Small intestine (tissue), 7 donors: Measurements from ENCODE around the gene ATXN3. TPM values are rescaled to one million over a fixed set of nuclear protein-coding genes. Genes with fewer than 3 reads are reported as not detected.

Experiments used
- DNase-seq, 2 donors: peaks; one replicate each; pipeline versions ENCODE4 v3.0.0 to v3.0.0-alpha.2; 2013
- FAIRE-seq: peaks from 2 replicates; lab custom pipeline; 2012; peaks lifted over from hg19 to GRCh38; lab: Jason Lieb, UNC
- H3K27ac ChIP-seq, 3 donors: one replicate each; pipeline ENCODE4 v1.5.1; 2013; ENCODE audit warnings: low read length in 2 of 3, mild to moderate bottlenecking in 2 of 3, control low read depth in 1 of 3, inconsistent platforms in 1 of 3, low read depth in 1 of 3, moderate library complexity in 1 of 3
- H3K27me3 ChIP-seq, 3 donors: one replicate each; pipeline ENCODE4 v1.6.1; 2013; ENCODE audit warnings: low read length in 3 of 3, inconsistent platforms in 1 of 3; ENCODE audit not compliant: control insufficient read depth in 3 of 3, insufficient read depth in 3 of 3
- H3K36me3 ChIP-seq, 3 donors: one replicate each; pipeline ENCODE4 v1.6.1; 2013; ENCODE audit warnings: low read length in 3 of 3, inconsistent platforms in 1 of 3, low read depth in 1 of 3, mild to moderate bottlenecking in 1 of 3, moderate library complexity in 1 of 3; ENCODE audit not compliant: control insufficient read depth in 3 of 3, insufficient read depth in 2 of 3
- H3K4me1 ChIP-seq, 3 donors: one replicate each; pipeline ENCODE4 v1.6.1; 2013; ENCODE audit warnings: low read length in 2 of 3, inconsistent platforms in 1 of 3, low read depth in 1 of 3, mild to moderate bottlenecking in 1 of 3, moderate library complexity in 1 of 3; ENCODE audit not compliant: control insufficient read depth in 3 of 3, insufficient read depth in 2 of 3
- H3K4me3 ChIP-seq, 3 donors: one replicate each; pipeline ENCODE4 v1.5.1; 2013; ENCODE audit warnings: low read length in 3 of 3, control low read depth in 1 of 3, inconsistent platforms in 1 of 3, low read depth in 1 of 3, mild to moderate bottlenecking in 1 of 3, moderate library complexity in 1 of 3
- H3K9me3 ChIP-seq, 2 donors: one replicate each; pipeline ENCODE4 v1.6.1; 2013; ENCODE audit warnings: low read depth in 1 of 2, low read length in 1 of 2; ENCODE audit not compliant: control insufficient read depth in 2 of 2, insufficient read depth in 1 of 2
- WGBS, 3 donors: extraction: QIAGEN DNeasy Blood & Tissue Kit; methylation state at CpG; one replicate each; pipeline ENCODE4 v1.1.7; 2013; 5-methylcytosine and 5-hydroxymethylcytosine counted together
- polyA plus RNA-seq, 4 donors: library from polyadenylated mRNA; stranded (reverse) in 3 of 4; unstranded in 1 of 4; fragments of 200-250 nt in 3 of 4; fragments of 120-200 nt in 1 of 4; gene quantifications; one replicate each; pipeline versions ENCODE4 v1.2.1 to v1.2.3, GENCODE V29; 2013
- donor health status: healthy with polysubstance abuse.
- donor health status: control.
- donor health status: control.
- donor health status: Bipolar disorder and iron deficiency.
- donor health status: healthy.

ATXN3 gene
- polyA plus RNA-seq, 4 donors, result 6.8 to 15.6 (median 9.0) TPM

- peaks cover 0 to 2% (median 0%) of the 10 kb centered on the region in 3 donors for H3K27me3 ChIP-seq
- no peak for FAIRE-seq
- H3K4me3 ChIP-seq, result peak overlapping the region; percentile 93 to 96 (median 95)
- peaks cover 0 to 4% (median 0%) of the 10 kb centered on the region in 3 donors for H3K4me1 ChIP-seq
- DNase-seq, result no peak
- peak overlapping the region in 2 of 3 donors; percentile 91 for H3K27ac ChIP-seq
- H3K36me3 ChIP-seq, result peaks cover 0 to 2% (median 0%) of the 10 kb centered on the region in 3 donors
- H3K9me3 ChIP-seq, result no peaks in the 10 kb centered on the region
- WGBS, 3 donors, result 53 to 60% (median 56%) methylated on average over 16 of the region's 16 CpGs
These were observed 1.1 kb downstream of the ATXN3 start for GRCh38 chr14:92105073-92105892.

- H3K4me1 ChIP-seq, result peaks cover 0 to 4% (median 0%) of the 10 kb centered on the region in 3 donors
These were observed 2.9 kb downstream of the ATXN3 start for GRCh38 chr14:92103363-92103989.

GRCh38 chr14:92099802-92100201, 6.6 kb downstream of the ATXN3 start:
- no peak for FAIRE-seq
- Histone ChIP-seq H3K4me3 (no peak overlapping the region), H3K4me1 (no peaks in the 10 kb centered on the region), H3K27me3 (no peaks in the 10 kb centered on the region), H3K27ac (no peak overlapping the region), H3K9me3 (no peaks in the 10 kb centered on the region), H3K36me3 (peaks cover 0 to 7% (median 2%) of the 10 kb centered on the region in 3 donors)
- no peak for DNase-seq

More at GRCh38 chr14:92103363-92103989, 2.9 kb downstream of the ATXN3 start:
- 80 to 87% (median 84%) methylated on average over 7 of the region's 7 CpGs for WGBS, 3 donors
- Histone ChIP-seq H3K27ac (no peak overlapping the region), H3K36me3 (peaks cover 0 to 4% (median 0%) of the 10 kb centered on the region in 3 donors), H3K27me3 (no peaks in the 10 kb centered on the region), H3K9me3 (no peaks in the 10 kb centered on the region), H3K4me3 (no peak overlapping the region)
- FAIRE-seq, result no peak
- DNase-seq, result no peak

- Histone ChIP-seq H3K27ac (no peak overlapping the region), H3K27me3 (no peaks in the 10 kb centered on the region), H3K36me3 (peaks cover 0 to 29% (median 4%) of the 10 kb centered on the region in 3 donors), H3K9me3 (no peaks in the 10 kb centered on the region), H3K4me1 (no peaks in the 10 kb centered on the region), H3K4me3 (no peak overlapping the region)
- FAIRE-seq (no peak), DNase-seq (no peak)
- 37 to 44% (median 40%) methylated on average over 1 of the region's 1 CpG for WGBS, 3 donors
These were observed 13.1 kb downstream of the ATXN3 start for GRCh38 chr14:92093320-92093719.

GRCh38 chr14:92088494-92088893, 17.9 kb downstream of the ATXN3 start:
- no peaks in the 10 kb centered on the region for H3K4me1 ChIP-seq
- peaks cover 4 to 39% (median 10%) of the 10 kb centered on the region in 3 donors for H3K36me3 ChIP-seq
- no peak overlapping the region for H3K4me3 ChIP-seq
- FAIRE-seq (no peak), DNase-seq (no peak)
- WGBS, 3 donors, result 90 to 93% (median 91%) methylated on average over 5 of the region's 5 CpGs
- H3K27me3 ChIP-seq, result no peaks in the 10 kb centered on the region
- no peaks in the 10 kb centered on the region for H3K9me3 ChIP-seq
- H3K27ac ChIP-seq, result no peak overlapping the region

GRCh38 chr14:92074555-92074954, 31.8 kb downstream of the ATXN3 start:
- H3K4me1 ChIP-seq, result no peaks in the 10 kb centered on the region
- FAIRE-seq (no peak), DNase-seq (no peak)
- H3K36me3 ChIP-seq, result peaks cover 2 to 26% (median 7%) of the 10 kb centered on the region in 3 donors
- no peaks in the 10 kb centered on the region for H3K27me3 ChIP-seq
- H3K4me3 ChIP-seq, result no peak overlapping the region
- no peak overlapping the region for H3K27ac ChIP-seq
- H3K9me3 ChIP-seq, result no peaks in the 10 kb centered on the region

- no peak overlapping the region for H3K27ac ChIP-seq
- no peaks in the 10 kb centered on the region for H3K4me1 ChIP-seq
- H3K27me3 ChIP-seq, result no peaks in the 10 kb centered on the region
- no peak overlapping the region for H3K4me3 ChIP-seq
- FAIRE-seq (no peak), DNase-seq (no peak)
- peaks cover under 1 to 3% (median 1%) of the 10 kb centered on the region in 3 donors for H3K36me3 ChIP-seq
- 77 to 86% (median 85%) methylated on average over 9 of the region's 9 CpGs for WGBS, 3 donors
- H3K9me3 ChIP-seq, result no peaks in the 10 kb centered on the region
These were observed 48.1 kb downstream of the ATXN3 start for GRCh38 chr14:92058006-92058917.

GRCh38 chr14:92049781-92050180, 56.6 kb downstream of the ATXN3 start:
- Histone ChIP-seq H3K27ac (no peak overlapping the region), H3K4me3 (no peak overlapping the region), H3K27me3 (no peaks in the 10 kb centered on the region), H3K9me3 (peaks cover 0 to 14% of the 10 kb centered on the region in 2 donors), H3K4me1 (no peaks in the 10 kb centered on the region), H3K36me3 (peaks cover 0 to under 1% (median 0%) of the 10 kb centered on the region in 3 donors)
- DNase-seq (no peak), FAIRE-seq (no peak)
- 81 to 88% (median 87%) methylated on average over 3 of the region's 3 CpGs for WGBS, 3 donors
